Bronchial epithelial cell (primary cell): ENCODE results near the gene AUTS2. TPM values are rescaled to one million over a fixed set of nuclear protein-coding genes. Genes with fewer than 3 reads are reported as not detected.
A peak's percentile ranks its signal among the peaks of the same experiment; 100 is the strongest.

Experiments
- DNase-seq: peaks from one replicate; pipeline ENCODE4 v3.0.0-alpha.2; 2010; ENCODE audit warnings: low read depth
- FAIRE-seq: peaks from 2 replicates; lab custom pipeline; 2011; peaks lifted over from hg19 to GRCh38; lab: Jason Lieb, UNC
- H3K27me3 ChIP-seq: 2 replicates; pipeline ENCODE4 v1.5.1; 2011; ENCODE audit warnings: low read length; ENCODE audit not compliant: control insufficient read depth, insufficient read depth
- H3K36me3 ChIP-seq: 2 replicates; pipeline ENCODE4 v1.5.1; 2011; ENCODE audit warnings: low read length; ENCODE audit not compliant: control insufficient read depth, insufficient read depth
- H3K4me3 ChIP-seq: 2 replicates; pipeline ENCODE4 v1.5.1; 2011; ENCODE audit warnings: mild to moderate bottlenecking, low read depth, low read length, control low read depth
- CTCF ChIP-seq: IDR thresholded peaks from 2 replicates; pipeline ENCODE4 v1.5.1; 2011; ENCODE audit warnings: mild to moderate bottlenecking, moderate library complexity, low read length, control low read depth, inconsistent platforms; ENCODE audit not compliant: insufficient read depth, severe bottlenecking
- total RNA-seq: library from RNA; depleted of rRNA; stranded (reverse); fragments of >200 nt; gene quantifications from 2 replicates; pipeline ENCODE4 v1.2.1, GENCODE V29; 2014

The AUTS2 gene
- total RNA-seq, 1 donor from 2014 or later, result 9.5 TPM

- FAIRE-seq (no peak), DNase-seq (no peak)
- no peak overlapping the region for H3K4me3 ChIP-seq
- H3K36me3 ChIP-seq, result no peaks in the 10 kb centered on the region
- no peak for TF ChIP-seq CTCF
- H3K27me3 ChIP-seq, result no peaks in the 10 kb centered on the region
Measured at GRCh38 chr7:69929622-69930021, 331.3 kb downstream of the AUTS2 start.

DNA sequence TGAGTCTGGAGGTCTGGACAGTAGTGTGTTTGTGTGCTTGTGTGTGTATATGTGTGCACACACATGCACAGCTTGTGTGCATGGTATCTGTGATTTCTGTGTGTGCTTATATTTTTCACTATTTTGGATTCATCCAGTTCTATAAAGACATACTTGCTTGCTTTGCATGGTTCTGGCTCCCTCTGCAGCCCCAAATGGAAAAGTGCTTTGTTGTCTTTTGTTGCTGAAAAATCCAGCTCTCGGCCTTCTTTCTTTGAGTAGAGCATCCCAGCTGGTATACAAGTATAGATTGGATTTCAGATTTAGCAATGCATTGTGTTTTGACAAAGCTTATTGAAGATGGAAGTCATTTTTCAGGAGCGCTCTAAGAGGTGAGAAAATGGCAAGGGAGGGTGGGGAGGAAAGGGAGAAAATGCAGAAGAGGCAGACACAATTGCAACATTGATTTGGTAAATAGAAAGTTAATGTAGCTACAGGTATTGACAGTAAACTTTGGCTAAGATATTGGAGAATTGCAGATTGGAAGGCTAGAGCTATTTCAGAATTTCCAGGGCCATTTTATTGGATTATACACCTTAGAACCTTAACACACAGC lies 333.9 kb downstream of the AUTS2 start:
- peak; percentile 2 for DNase-seq
- peak; percentile 40 for TF ChIP-seq CTCF
- Histone ChIP-seq H3K4me3 (no peak overlapping the region), H3K36me3 (no peaks in the 10 kb centered on the region), H3K27me3 (no peaks in the 10 kb centered on the region)
- no peak for FAIRE-seq

GRCh38 chr7:69934144-69934903 lies 336.0 kb downstream of the AUTS2 start:
- no peak overlapping the region for H3K4me3 ChIP-seq
- no peaks in the 10 kb centered on the region for H3K36me3 ChIP-seq
- no peak for TF ChIP-seq CTCF
- FAIRE-seq (no peak), DNase-seq (no peak)
- H3K27me3 ChIP-seq, result no peaks in the 10 kb centered on the region

- Histone ChIP-seq H3K36me3 (no peaks in the 10 kb centered on the region), H3K27me3 (no peaks in the 10 kb centered on the region), H3K4me3 (no peak overlapping the region)
- no peak for DNase-seq
- FAIRE-seq, result no peak
- no peak for TF ChIP-seq CTCF
Measured at GRCh38 chr7:69935107-69935506, 336.8 kb downstream of the AUTS2 start.

DNA sequence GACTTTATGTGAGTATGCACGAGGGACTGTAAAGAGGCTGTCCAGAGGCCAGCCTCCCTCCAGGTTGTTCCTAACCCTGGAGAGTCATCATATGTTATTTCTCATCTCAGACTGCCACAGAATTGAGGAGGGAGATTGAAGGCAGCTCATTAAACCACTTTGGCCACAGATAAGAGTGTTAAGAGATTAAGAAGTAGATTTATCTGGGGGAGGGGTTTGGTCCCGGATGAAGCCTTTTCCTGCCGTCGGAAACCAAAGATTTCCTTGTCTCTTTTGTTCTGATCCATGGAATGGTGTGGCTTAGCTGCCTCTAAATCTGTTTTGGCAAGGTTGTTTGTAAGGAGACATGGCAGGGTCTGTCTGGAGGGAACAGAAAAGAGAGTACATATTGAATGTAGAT lies 338.8 kb downstream of the AUTS2 start:
- H3K36me3 ChIP-seq, result no peaks in the 10 kb centered on the region
- DNase-seq, result no peak
- no peaks in the 10 kb centered on the region for H3K27me3 ChIP-seq
- H3K4me3 ChIP-seq, result no peak overlapping the region
- no peak for TF ChIP-seq CTCF
- no peak for FAIRE-seq
